ENCODE results near the gene AADAC.
"Not testable (repeated sequence)": the region's sequence is repeated elsewhere in the genome, so short reads cannot be mapped to it uniquely, and the experiment has no call there.

AADAC gene

GRCh38 chr3:151817473-151817872 lies 3.6 kb downstream of the AADAC start:
- TF ChIP-seq ZNF274 (IDR thresholded peaks at IDR 0.05; ENCODE audit: low read depth, low read length), result no peak
- H3K4me3 ChIP-seq (ENCODE audit: low read length), result no peak overlapping the region

- H3K4me3 ChIP-seq (ENCODE audit: low read length), result no peak overlapping the region
- no peak for TF ChIP-seq ZNF274 (IDR thresholded peaks at IDR 0.05; ENCODE audit: low read depth, low read length)
Observed at GRCh38 chr3:151818361-151818760, 4.4 kb downstream of the AADAC start.

GRCh38 chr3:151819910-151820309 lies 6.0 kb downstream of the AADAC start:
- no peak overlapping the region for H3K4me3 ChIP-seq (ENCODE audit: low read length)
- no peak for TF ChIP-seq ZNF274 (IDR thresholded peaks at IDR 0.05; ENCODE audit: low read depth, low read length)

- no peak overlapping the region for H3K4me3 ChIP-seq (ENCODE audit: low read length)
- TF ChIP-seq ZNF274 (IDR thresholded peaks at IDR 0.05; ENCODE audit: low read depth, low read length), result no peak
Observed at GRCh38 chr3:151827816-151828215, 13.9 kb downstream of the AADAC start.

- no peak for TF ChIP-seq ZNF274 (IDR thresholded peaks at IDR 0.05; ENCODE audit: low read depth, low read length)
- no peak overlapping the region for H3K4me3 ChIP-seq (ENCODE audit: low read length)
Observed at GRCh38 chr3:151835751-151836525, 22.0 kb downstream of the AADAC start.

GRCh38 chr3:151837057-151837456 lies 23.1 kb downstream of the AADAC start:
- no peak overlapping the region for H3K4me3 ChIP-seq (ENCODE audit: low read length)
- no peak for TF ChIP-seq ZNF274 (IDR thresholded peaks at IDR 0.05; ENCODE audit: low read depth, low read length)

- TF ChIP-seq ZNF274 (IDR thresholded peaks at IDR 0.05; ENCODE audit: low read depth, low read length), result no peak
- no peak overlapping the region for H3K4me3 ChIP-seq (ENCODE audit: low read length)
Observed at GRCh38 chr3:151838574-151839312, 24.8 kb downstream of the AADAC start.

- no peak for TF ChIP-seq ZNF274 (IDR thresholded peaks at IDR 0.05; ENCODE audit: low read depth, low read length)
- no peak overlapping the region for H3K4me3 ChIP-seq (ENCODE audit: low read length)
Observed at GRCh38 chr3:151839313-151839631, 25.4 kb downstream of the AADAC start.

- no peak overlapping the region for H3K4me3 ChIP-seq (ENCODE audit: low read length)
- TF ChIP-seq ZNF274 (IDR thresholded peaks at IDR 0.05; ENCODE audit: low read depth, low read length), result no peak
Observed at GRCh38 chr3:151841801-151842200, 27.9 kb downstream of the AADAC start.

GRCh38 chr3:151843275-151843674 lies 29.4 kb downstream of the AADAC start:
- TF ChIP-seq ZNF274 (IDR thresholded peaks at IDR 0.05; ENCODE audit: low read depth, low read length), result no peak
- no peak overlapping the region for H3K4me3 ChIP-seq (ENCODE audit: low read length)

- H3K4me3 ChIP-seq (ENCODE audit: low read length), result no peak overlapping the region
- no peak for TF ChIP-seq ZNF274 (IDR thresholded peaks at IDR 0.05; ENCODE audit: low read depth, low read length)
Observed at GRCh38 chr3:151845306-151845905, 31.5 kb downstream of the AADAC start.

GRCh38 chr3:151850065-151850464 lies 36.1 kb downstream of the AADAC start:
- H3K4me3 ChIP-seq (ENCODE audit: low read length), result not testable (repeated sequence)

GRCh38 chr3:151852074-151852811 lies 38.3 kb downstream of the AADAC start:
- no peak overlapping the region for H3K4me3 ChIP-seq (ENCODE audit: low read length)
- no peak for TF ChIP-seq ZNF274 (IDR thresholded peaks at IDR 0.05; ENCODE audit: low read depth, low read length)

- no peak overlapping the region for H3K4me3 ChIP-seq (ENCODE audit: low read length)
- no peak for TF ChIP-seq ZNF274 (IDR thresholded peaks at IDR 0.05; ENCODE audit: low read depth, low read length)
Observed at GRCh38 chr3:151856118-151856517, 42.2 kb downstream of the AADAC start.

All from GM08714 (cell line).